Measurements from ENCODE around the gene P2RY8.

GRCh38 chrX:1453395-1453783 is 83.6 kb downstream of the P2RY8 start:
- TF ChIP-seq, protein P1, sequence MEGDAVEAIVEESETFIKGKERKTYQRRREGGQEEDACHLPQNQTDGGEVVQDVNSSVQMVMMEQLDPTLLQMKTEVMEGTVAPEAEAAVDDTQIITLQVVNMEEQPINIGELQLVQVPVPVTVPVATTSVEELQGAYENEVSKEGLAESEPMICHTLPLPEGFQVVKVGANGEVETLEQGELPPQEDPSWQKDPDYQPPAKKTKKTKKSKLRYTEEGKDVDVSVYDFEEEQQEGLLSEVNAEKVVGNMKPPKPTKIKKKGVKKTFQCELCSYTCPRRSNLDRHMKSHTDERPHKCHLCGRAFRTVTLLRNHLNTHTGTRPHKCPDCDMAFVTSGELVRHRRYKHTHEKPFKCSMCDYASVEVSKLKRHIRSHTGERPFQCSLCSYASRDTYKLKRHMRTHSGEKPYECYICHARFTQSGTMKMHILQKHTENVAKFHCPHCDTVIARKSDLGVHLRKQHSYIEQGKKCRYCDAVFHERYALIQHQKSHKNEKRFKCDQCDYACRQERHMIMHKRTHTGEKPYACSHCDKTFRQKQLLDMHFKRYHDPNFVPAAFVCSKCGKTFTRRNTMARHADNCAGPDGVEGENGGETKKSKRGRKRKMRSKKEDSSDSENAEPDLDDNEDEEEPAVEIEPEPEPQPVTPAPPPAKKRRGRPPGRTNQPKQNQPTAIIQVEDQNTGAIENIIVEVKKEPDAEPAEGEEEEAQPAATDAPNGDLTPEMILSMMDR (IDR thresholded peaks at IDR 0.05; ENCODE audit: low read length): no peak
- TF ChIP-seq EZH2 (optimal IDR thresholded peaks at IDR 0.05; ENCODE audit: low read depth, low read length): no peak

Measured in MM.1S (cell line).